CD14-positive monocyte (primary cell): Measurements from ENCODE around the gene DGKB. TPM values are rescaled to one million over a fixed set of nuclear protein-coding genes. Genes with fewer than 3 reads are reported as not detected.

Source experiments
- DNase-seq, 3 donors: peaks; one replicate each; pipeline ENCODE4 v3.0.0-alpha.2; 2011 to 2022
- H2AFZ ChIP-seq: 2 replicates; pipeline ENCODE4 v1.6.0; 2012; ENCODE audit warnings: mild to moderate bottlenecking, low read depth, low read length, inconsistent platforms; ENCODE audit not compliant: insufficient read depth, poor library complexity, severe bottlenecking
- H3K27ac ChIP-seq, 2 donors: 1 replicate in 1 of 2; 2 replicates in 1 of 2; pipeline ENCODE4 v1.5.1; 2012 to 2013; ENCODE audit warnings: low read length in 2 of 2, control low read depth in 1 of 2, inconsistent platforms in 1 of 2, low read depth in 1 of 2, mild to moderate bottlenecking in 1 of 2
- H3K27me3 ChIP-seq, 2 donors: one replicate each; pipeline versions ENCODE4 v1.6.0 to v1.6.1; 2011 to 2013; ENCODE audit warnings: low read length in 2 of 2; ENCODE audit not compliant: control insufficient read depth in 2 of 2, insufficient read depth in 2 of 2
- H3K36me3 ChIP-seq, 2 donors: replicated peaks in 1 of 2; 1 replicate in 1 of 2; 2 replicates in 1 of 2; pipeline versions ENCODE4 v1.5.1 to v1.6.1; 2012 to 2013; ENCODE audit warnings: low read length in 2 of 2, control low read depth in 1 of 2, inconsistent platforms in 1 of 2, mild to moderate bottlenecking in 1 of 2; ENCODE audit not compliant: insufficient read depth in 2 of 2, control insufficient read depth in 1 of 2
- H3K4me1 ChIP-seq, 2 donors: 1 replicate in 1 of 2; 2 replicates in 1 of 2; pipeline versions ENCODE4 v1.5.1 to v1.6.1; 2012 to 2013; ENCODE audit warnings: low read length in 2 of 2, control low read depth in 1 of 2, inconsistent platforms in 1 of 2, mild to moderate bottlenecking in 1 of 2, moderate library complexity in 1 of 2; ENCODE audit not compliant: insufficient read depth in 2 of 2, control insufficient read depth in 1 of 2
- H3K4me2 ChIP-seq: replicated peaks from 2 replicates; pipeline ENCODE3; 2012; ENCODE audit warnings: low read length, moderate library complexity, mild to moderate bottlenecking; ENCODE audit not compliant: poor library complexity, severe bottlenecking; ENCODE audit errors: extremely low read depth
- H3K4me3 ChIP-seq, 3 experiments: fragments of 200-600 bp in 1 of 3; sonication (generic) in 1 of 3; replicated peaks in 1 of 3; 1 replicate in 2 of 3; 2 replicates in 1 of 3; pipeline ENCODE4 v1.5.1; 2011 to 2013; ENCODE audit warnings: low read length in 3 of 3, mild to moderate bottlenecking in 3 of 3, control low read depth in 2 of 3, low read depth in 2 of 3, inconsistent platforms in 1 of 3, moderate library complexity in 1 of 3
- H3K79me2 ChIP-seq: 2 replicates; pipeline ENCODE4 v1.6.0; 2012; ENCODE audit warnings: mild to moderate bottlenecking, control low read depth, inconsistent platforms, low read length, moderate library complexity; ENCODE audit not compliant: insufficient read depth
- H3K9ac ChIP-seq: 2 replicates; pipeline ENCODE4 v1.6.0; 2017; ENCODE audit warnings: low read length, mild to moderate bottlenecking; ENCODE audit not compliant: insufficient read depth, poor library complexity, severe bottlenecking
- H3K9me3 ChIP-seq, 2 donors: replicated peaks in 1 of 2; 1 replicate in 1 of 2; 2 replicates in 1 of 2; pipeline versions ENCODE4 v1.5.1 to v1.6.1; 2012 to 2013; ENCODE audit warnings: low read length in 2 of 2, control low read depth in 1 of 2; ENCODE audit not compliant: control insufficient read depth in 1 of 2, insufficient read depth in 1 of 2
- H4K20me1 ChIP-seq: 2 replicates; pipeline ENCODE4 v1.6.0; 2012; ENCODE audit warnings: mild to moderate bottlenecking, low read length, control low read depth, moderate library complexity; ENCODE audit not compliant: insufficient read depth
- H3K27ac Mint-ChIP-seq, 7 donors: one replicate each; pipeline ENCODE4 v1.8.0; 2020; ENCODE audit warnings: mild to moderate bottlenecking in 7 of 7, mixed read lengths in 7 of 7, moderate library complexity in 6 of 7, inconsistent platforms in 2 of 7
- H3K27me3 Mint-ChIP-seq, 3 donors: one replicate each; pipeline ENCODE4 v1.8.0; 2021 to 2022; ENCODE audit warnings: low read depth in 3 of 3, mild to moderate bottlenecking in 3 of 3, mixed read lengths in 3 of 3, moderate library complexity in 3 of 3, inconsistent platforms in 1 of 3
- H3K36me3 Mint-ChIP-seq, 2 donors: one replicate each; pipeline ENCODE4 v1.8.0; 2020; ENCODE audit warnings: mixed read lengths in 2 of 2, inconsistent platforms in 1 of 2, mild to moderate bottlenecking in 1 of 2
- H3K4me1 Mint-ChIP-seq: one replicate; pipeline ENCODE4 v1.8.0; 2020; ENCODE audit warnings: mild to moderate bottlenecking, mixed read lengths
- H3K4me3 Mint-ChIP-seq, 2 donors: one replicate each; pipeline ENCODE4 v1.8.0; 2020; ENCODE audit warnings: mild to moderate bottlenecking in 2 of 2, mixed read lengths in 2 of 2, moderate library complexity in 1 of 2
- H3K9me3 Mint-ChIP-seq, 7 donors: one replicate each; pipeline ENCODE4 v1.8.0; 2020 to 2022; ENCODE audit warnings: mixed read lengths in 7 of 7, mild to moderate bottlenecking in 6 of 7, moderate library complexity in 6 of 7, inconsistent platforms in 2 of 7
- CTCF ChIP-seq: fragments of 200-600 bp; IDR thresholded peaks from one replicate; pipeline ENCODE4 v1.8.0; 2022; ENCODE audit warnings: antibody characterized with exemption, mild to moderate bottlenecking
- WGBS: methylation state at CpG from one replicate; pipeline ENCODE4 v1.1.5; 2013; ENCODE audit warnings: missing lambda C conversion rate; ENCODE audit not compliant: insufficient coverage; 5-methylcytosine and 5-hydroxymethylcytosine counted together
- intact Hi-C, 2 donors: fragments of 100-400 bp; cut with micrococcal nuclease; formaldehyde crosslinking; loops; one replicate each; pipeline versions ENCODE4 v1.15.0 to v1.15.1; 2023
- polyA plus RNA-seq, 3 donors: library from polyadenylated mRNA; depleted of rRNA in 1 of 3; unstranded in 2 of 3; stranded (reverse) in 1 of 3; fragments of 300-500 nt in 2 of 3; fragments of >200 nt in 1 of 3; fragmentation: Illumina TruSeq in 2 of 3; gene quantifications; 1 replicate in 2 of 3; 2 replicates in 1 of 3; pipeline ENCODE4 v1.2.3, GENCODE V29; 2012 to 2021

DGKB gene
- polyA plus RNA-seq, 3 donors = not detected

GRCh38 chr7:14341200-14341775 lies 561.3 kb downstream of the DGKB start:
- intact Hi-C loops = no loop called here
- H3K79me2 ChIP-seq = no peaks in the 10 kb centered on the region
- H3K9ac ChIP-seq = no peak overlapping the region
- Mint-ChIP-seq H3K4me1 (no peaks in the 10 kb centered on the region), H3K9me3 (peaks cover 0 to 2% (median 1%) of the 10 kb centered on the region in 7 donors), H3K27ac (no peak overlapping the region), H3K36me3 (no peaks in the 10 kb centered on the region), H3K4me3 (no peak overlapping the region), H3K27me3 (no peaks in the 10 kb centered on the region)
- H3K4me1 ChIP-seq = no peaks in the 10 kb centered on the region
- TF ChIP-seq CTCF = no peak
- no peaks in the 10 kb centered on the region for H3K36me3 ChIP-seq
- H3K9me3 ChIP-seq = no peaks in the 10 kb centered on the region
- H3K4me3 ChIP-seq = no peak overlapping the region
- H3K27me3 ChIP-seq = no peaks in the 10 kb centered on the region
- H3K27ac ChIP-seq = no peak overlapping the region
- no CpG with 5 or more reads among the region's 4 CpGs for WGBS
- no peaks in the 10 kb centered on the region for H4K20me1 ChIP-seq
- DNase-seq = no peak
- no peak overlapping the region for H2AFZ ChIP-seq
- no peak overlapping the region for H3K4me2 ChIP-seq

GRCh38 chr7:14340393-14341074 lies 562.0 kb downstream of the DGKB start:
- Mint-ChIP-seq H3K4me1 (no peaks in the 10 kb centered on the region), H3K9me3 (peaks cover 0 to 2% (median 2%) of the 10 kb centered on the region in 7 donors), H3K27ac (no peak overlapping the region), H3K27me3 (no peaks in the 10 kb centered on the region), H3K36me3 (no peaks in the 10 kb centered on the region), H3K4me3 (no peak overlapping the region)
- no peaks in the 10 kb centered on the region for H4K20me1 ChIP-seq
- no peak overlapping the region for H3K27ac ChIP-seq
- no CpG with 5 or more reads among the region's 2 CpGs for WGBS
- no peaks in the 10 kb centered on the region for H3K4me1 ChIP-seq
- no peak overlapping the region for H3K9ac ChIP-seq
- H3K4me3 ChIP-seq = no peak overlapping the region
- no peaks in the 10 kb centered on the region for H3K27me3 ChIP-seq
- no peaks in the 10 kb centered on the region for H3K36me3 ChIP-seq
- H3K9me3 ChIP-seq = peaks cover 0 to 3% of the 10 kb centered on the region in 2 donors
- intact Hi-C loops = no loop called here
- H3K4me2 ChIP-seq = no peak overlapping the region
- H3K79me2 ChIP-seq = no peaks in the 10 kb centered on the region
- no peak overlapping the region for H2AFZ ChIP-seq
- no peak for TF ChIP-seq CTCF
- no peak for DNase-seq
